ENCODE results near the gene CRYL1.
"Not testable (repeated sequence)": the region's sequence is repeated elsewhere in the genome, so short reads cannot be mapped to it uniquely, and the experiment has no call there.

The CRYL1 gene

GRCh38 chr13:20446900-20447299 is 78.8 kb downstream of the CRYL1 start:
- H3K27ac ChIP-seq (ENCODE audit: low read depth, low read length): no peak overlapping the region
- no peaks in the 10 kb centered on the region for H3K36me3 ChIP-seq (ENCODE audit: insufficient read depth, low read length)
- peaks cover 4% of the 10 kb centered on the region; the same call in 1 of the 2 replicates for H3K4me1 ChIP-seq (ENCODE audit: insufficient read depth, low read length)
- no peaks in the 10 kb centered on the region for H3K27me3 ChIP-seq (ENCODE audit: insufficient read depth, low read length)
- H3K9ac ChIP-seq (ENCODE audit: low read depth, low read length): no peak overlapping the region
- H3K9me3 ChIP-seq (ENCODE audit: insufficient read depth, low read depth, low read length): peaks cover 18% of the 10 kb centered on the region; the same call in 1 of the 2 replicates
- H3K4me3 ChIP-seq (ENCODE audit: low read length): no peak overlapping the region

DNA sequence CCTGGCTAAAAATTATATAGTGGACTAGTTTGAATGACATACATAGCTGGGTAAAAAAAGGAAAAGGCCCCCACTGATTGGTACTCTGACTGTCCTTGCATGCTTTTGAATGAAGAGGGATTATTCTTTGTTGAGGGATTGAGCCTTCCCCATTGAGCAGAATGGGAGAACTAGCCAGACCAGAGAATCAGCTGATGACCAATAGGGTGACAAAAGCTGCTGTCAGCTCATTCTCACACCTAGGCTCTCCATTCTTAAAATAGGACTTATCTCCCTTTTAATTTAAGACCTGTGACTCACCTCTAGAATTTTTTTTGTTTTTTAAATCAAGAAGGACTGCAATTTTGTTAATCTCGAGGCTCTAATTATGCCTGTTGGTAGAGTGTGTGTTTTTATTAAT is 79.3 kb downstream of the CRYL1 start:
- WGBS: 91% methylated on average over 1 of the region's 1 CpG
- Histone ChIP-seq H3K4me3 (ENCODE audit: low read length) (no peak overlapping the region), H3K4me1 (ENCODE audit: insufficient read depth, low read length) (peaks cover 9% of the 10 kb centered on the region), H3K9me3 (ENCODE audit: insufficient read depth, low read depth, low read length) (peaks cover 18% of the 10 kb centered on the region; the same call in 1 of the 2 replicates), H3K36me3 (ENCODE audit: insufficient read depth, low read length) (no peaks in the 10 kb centered on the region), H3K9ac (ENCODE audit: low read depth, low read length) (no peak overlapping the region), H3K27ac (ENCODE audit: low read depth, low read length) (no peak overlapping the region), H3K27me3 (ENCODE audit: insufficient read depth, low read length) (no peaks in the 10 kb centered on the region)

- no peak overlapping the region for H3K4me3 ChIP-seq (ENCODE audit: low read length)
- no peaks in the 10 kb centered on the region for H3K36me3 ChIP-seq (ENCODE audit: insufficient read depth, low read length)
- H3K4me1 ChIP-seq (ENCODE audit: insufficient read depth, low read length): peaks cover 12% of the 10 kb centered on the region
- WGBS: 90% methylated on average over 2 of the region's 2 CpGs
- peaks cover 9% of the 10 kb centered on the region; the same call in 1 of the 2 replicates for H3K9me3 ChIP-seq (ENCODE audit: insufficient read depth, low read depth, low read length)
- no peak overlapping the region for H3K9ac ChIP-seq (ENCODE audit: low read depth, low read length)
- no peak overlapping the region; the same call in 1 of the 2 replicates for H3K27ac ChIP-seq (ENCODE audit: low read depth, low read length)
- H3K27me3 ChIP-seq (ENCODE audit: insufficient read depth, low read length): no peaks in the 10 kb centered on the region
These were observed 82.8 kb downstream of the CRYL1 start for GRCh38 chr13:20442798-20443381.

GRCh38 chr13:20442375-20442774 is 83.3 kb downstream of the CRYL1 start:
- Histone ChIP-seq H3K4me1 (ENCODE audit: insufficient read depth, low read length) (peaks cover 12% of the 10 kb centered on the region), H3K36me3 (ENCODE audit: insufficient read depth, low read length) (no peaks in the 10 kb centered on the region), H3K27ac (ENCODE audit: low read depth, low read length) (peak overlapping the region; percentile 37; the same call in 1 of the 2 replicates), H3K9me3 (ENCODE audit: insufficient read depth, low read depth, low read length) (peaks cover 7% of the 10 kb centered on the region; the same call in 1 of the 2 replicates), H3K27me3 (ENCODE audit: insufficient read depth, low read length) (no peaks in the 10 kb centered on the region), H3K9ac (ENCODE audit: low read depth, low read length) (no peak overlapping the region), H3K4me3 (ENCODE audit: low read length) (no peak overlapping the region)

- H3K4me1 ChIP-seq (ENCODE audit: insufficient read depth, low read length): peaks cover 12% of the 10 kb centered on the region
- H3K36me3 ChIP-seq (ENCODE audit: insufficient read depth, low read length): no peaks in the 10 kb centered on the region
- H3K27me3 ChIP-seq (ENCODE audit: insufficient read depth, low read length): no peaks in the 10 kb centered on the region
- peaks cover 7% of the 10 kb centered on the region; the same call in 1 of the 2 replicates for H3K9me3 ChIP-seq (ENCODE audit: insufficient read depth, low read depth, low read length)
- WGBS: 46% methylated on average over 2 of the region's 2 CpGs
- no peak overlapping the region for H3K4me3 ChIP-seq (ENCODE audit: low read length)
- H3K9ac ChIP-seq (ENCODE audit: low read depth, low read length): no peak overlapping the region
- H3K27ac ChIP-seq (ENCODE audit: low read depth, low read length): peak overlapping the region; percentile 37; the same call in 1 of the 2 replicates
These were observed 83.8 kb downstream of the CRYL1 start for GRCh38 chr13:20441879-20442278.

DNA sequence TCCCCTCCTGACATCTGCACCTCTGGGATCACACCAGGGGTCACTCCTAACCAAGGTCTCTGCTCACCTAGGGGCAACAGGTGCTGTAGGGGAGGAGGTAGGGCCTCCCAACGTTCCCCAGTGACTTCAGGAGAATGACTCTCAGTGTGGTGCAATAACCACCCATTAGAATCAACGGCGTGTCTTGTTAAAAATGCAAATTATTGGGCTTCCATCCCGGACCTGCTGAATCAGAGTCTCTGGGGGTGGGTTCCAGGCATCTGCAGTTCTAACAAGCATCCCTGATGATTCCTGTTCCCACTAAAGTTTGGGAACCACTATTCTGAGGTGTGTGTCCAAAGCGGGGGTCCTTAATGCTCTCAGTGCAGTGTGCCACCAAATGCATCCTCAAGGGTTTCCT is 84.6 kb downstream of the CRYL1 start:
- WGBS: 66% methylated on average over 5 of the region's 5 CpGs
- Histone ChIP-seq H3K4me1 (ENCODE audit: insufficient read depth, low read length) (peaks cover 12% of the 10 kb centered on the region), H3K4me3 (ENCODE audit: low read length) (no peak overlapping the region), H3K27me3 (ENCODE audit: insufficient read depth, low read length) (no peaks in the 10 kb centered on the region), H3K9me3 (ENCODE audit: insufficient read depth, low read depth, low read length) (peaks cover 7% of the 10 kb centered on the region; the same call in 1 of the 2 replicates), H3K36me3 (ENCODE audit: insufficient read depth, low read length) (no peaks in the 10 kb centered on the region), H3K9ac (ENCODE audit: low read depth, low read length) (no peak overlapping the region), H3K27ac (ENCODE audit: low read depth, low read length) (no peak overlapping the region)

DNA sequence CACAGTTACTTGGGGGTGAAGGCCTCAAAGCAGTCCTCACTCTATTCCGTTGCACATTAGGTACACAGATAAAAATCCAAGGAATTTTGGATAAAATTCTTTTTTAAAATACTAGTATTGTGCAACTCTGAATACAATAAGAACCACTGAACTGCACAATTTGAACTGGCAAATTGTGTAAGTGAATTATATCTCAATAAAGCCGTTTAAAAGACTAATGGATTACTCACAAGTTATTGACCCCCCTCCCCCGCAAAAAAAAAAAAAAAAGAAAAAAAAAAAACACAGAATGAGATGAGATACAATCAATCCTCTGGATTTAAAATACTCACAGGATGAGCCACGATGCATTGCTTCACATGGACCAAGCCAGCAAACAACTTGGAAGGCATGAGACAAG is 86.4 kb downstream of the CRYL1 start:
- Histone ChIP-seq H3K27ac (ENCODE audit: low read depth, low read length) (no peak overlapping the region), H3K9me3 (ENCODE audit: insufficient read depth, low read depth, low read length) (no peaks in the 10 kb centered on the region), H3K4me3 (ENCODE audit: low read length) (no peak overlapping the region), H3K9ac (ENCODE audit: low read depth, low read length) (no peak overlapping the region), H3K36me3 (ENCODE audit: insufficient read depth, low read length) (no peaks in the 10 kb centered on the region), H3K4me1 (ENCODE audit: insufficient read depth, low read length) (peaks cover 12% of the 10 kb centered on the region), H3K27me3 (ENCODE audit: insufficient read depth, low read length) (no peaks in the 10 kb centered on the region)
- 97% methylated on average over 1 of the region's 4 CpGs for WGBS

- H3K4me1 ChIP-seq (ENCODE audit: insufficient read depth, low read length): peaks cover 12% of the 10 kb centered on the region
- H3K27ac ChIP-seq (ENCODE audit: low read depth, low read length): no peak overlapping the region
- no peak overlapping the region for H3K9ac ChIP-seq (ENCODE audit: low read depth, low read length)
- H3K36me3 ChIP-seq (ENCODE audit: insufficient read depth, low read length): no peaks in the 10 kb centered on the region
- no peaks in the 10 kb centered on the region for H3K27me3 ChIP-seq (ENCODE audit: insufficient read depth, low read length)
- no peaks in the 10 kb centered on the region for H3K9me3 ChIP-seq (ENCODE audit: insufficient read depth, low read depth, low read length)
- no peak overlapping the region for H3K4me3 ChIP-seq (ENCODE audit: low read length)
- WGBS: 93% methylated on average over 6 of the region's 6 CpGs
These were observed 86.9 kb downstream of the CRYL1 start for GRCh38 chr13:20438801-20439200.

GRCh38 chr13:20436505-20436904 is 89.2 kb downstream of the CRYL1 start:
- Histone ChIP-seq H3K9ac (ENCODE audit: low read depth, low read length) (no peak overlapping the region), H3K9me3 (ENCODE audit: insufficient read depth, low read depth, low read length) (no peaks in the 10 kb centered on the region), H3K4me1 (ENCODE audit: insufficient read depth, low read length) (peaks cover 5% of the 10 kb centered on the region), H3K27ac (ENCODE audit: low read depth, low read length) (no peak overlapping the region), H3K4me3 (ENCODE audit: low read length) (no peak overlapping the region), H3K27me3 (ENCODE audit: insufficient read depth, low read length) (no peaks in the 10 kb centered on the region), H3K36me3 (ENCODE audit: insufficient read depth, low read length) (no peaks in the 10 kb centered on the region)
- 94% methylated on average over 10 of the region's 10 CpGs for WGBS

DNA sequence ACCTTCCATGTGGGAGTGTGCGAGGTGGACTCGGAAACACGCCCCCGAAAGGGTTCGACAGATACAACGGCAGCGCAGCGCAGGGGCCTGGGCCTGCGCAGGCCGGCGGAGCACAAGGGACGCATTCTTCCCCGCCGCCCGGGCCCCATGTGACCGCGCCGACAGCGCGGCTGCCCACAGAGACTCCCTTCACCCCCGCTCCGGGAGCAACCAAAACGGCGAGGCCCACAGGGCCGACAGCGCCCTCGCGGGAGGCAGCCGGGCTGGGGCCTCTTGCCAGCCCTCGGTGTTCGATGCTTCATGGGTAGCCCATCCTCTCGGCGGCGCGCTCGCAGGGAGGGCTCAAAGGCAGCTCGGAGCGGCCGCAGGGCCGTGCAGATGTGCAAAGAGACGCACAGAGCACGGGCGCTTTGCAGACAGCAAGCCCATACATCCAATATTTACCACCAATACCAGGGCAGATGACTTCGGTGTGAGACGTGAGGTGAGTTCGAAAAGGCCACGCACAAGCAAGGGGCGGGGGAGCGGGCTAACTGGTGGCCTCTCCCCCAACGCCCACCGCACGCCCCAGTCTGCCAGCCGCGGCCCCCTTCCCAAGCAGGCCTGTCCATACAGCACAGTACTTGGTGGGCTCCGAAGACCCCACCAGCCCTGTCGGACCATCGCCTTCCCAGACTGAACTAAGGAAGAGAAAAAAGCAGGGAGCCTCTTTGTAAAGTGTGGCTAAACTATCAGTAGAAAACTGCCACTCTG is 89.9 kb downstream of the CRYL1 start:
- Histone ChIP-seq H3K9ac (ENCODE audit: low read depth, low read length) (no peak overlapping the region), H3K4me3 (ENCODE audit: low read length) (no peak overlapping the region), H3K36me3 (ENCODE audit: insufficient read depth, low read length) (no peaks in the 10 kb centered on the region), H3K4me1 (ENCODE audit: insufficient read depth, low read length) (no peaks in the 10 kb centered on the region), H3K9me3 (ENCODE audit: insufficient read depth, low read depth, low read length) (no peaks in the 10 kb centered on the region), H3K27ac (ENCODE audit: low read depth, low read length) (no peak overlapping the region), H3K27me3 (ENCODE audit: insufficient read depth, low read length) (no peaks in the 10 kb centered on the region)
- WGBS: 95% methylated on average over 57 of the region's 57 CpGs

DNA sequence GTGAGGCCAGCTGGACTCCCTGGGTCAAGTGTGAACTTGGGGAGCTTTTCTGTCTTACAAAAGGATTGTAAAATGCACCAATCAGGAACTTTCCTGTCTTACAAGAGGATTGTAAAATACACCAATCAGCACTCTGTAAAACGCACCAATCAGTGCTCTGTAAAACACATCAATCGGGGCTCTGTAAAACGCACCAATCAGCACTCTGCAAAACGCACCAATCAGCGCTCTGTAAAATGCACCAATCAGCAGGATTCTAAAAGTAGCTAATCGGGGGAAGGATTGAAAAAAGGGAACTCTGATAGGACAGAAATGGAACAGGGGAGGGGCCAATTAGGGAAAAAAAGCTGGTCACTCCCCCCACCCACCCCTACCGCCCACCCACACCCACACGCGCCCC is 91.4 kb downstream of the CRYL1 start:
- H3K9ac ChIP-seq (ENCODE audit: low read depth, low read length); H3K27ac ChIP-seq (ENCODE audit: low read depth, low read length); H3K4me3 ChIP-seq (ENCODE audit: low read length); H3K4me1 ChIP-seq (ENCODE audit: insufficient read depth, low read length); H3K36me3 ChIP-seq (ENCODE audit: insufficient read depth, low read length); H3K9me3 ChIP-seq (ENCODE audit: insufficient read depth, low read depth, low read length); H3K27me3 ChIP-seq (ENCODE audit: insufficient read depth, low read length): not testable (repeated sequence)
- WGBS: 95% methylated on average over 8 of the region's 9 CpGs
